ENCODE measurements around the gene C11orf98. TPM values are rescaled to one million over a fixed set of nuclear protein-coding genes. Genes with fewer than 3 reads are reported as not detected.

C11orf98 gene
- total RNA-seq, 2 donors from 2014 or later = 20.5 to 28.6 TPM

DNA sequence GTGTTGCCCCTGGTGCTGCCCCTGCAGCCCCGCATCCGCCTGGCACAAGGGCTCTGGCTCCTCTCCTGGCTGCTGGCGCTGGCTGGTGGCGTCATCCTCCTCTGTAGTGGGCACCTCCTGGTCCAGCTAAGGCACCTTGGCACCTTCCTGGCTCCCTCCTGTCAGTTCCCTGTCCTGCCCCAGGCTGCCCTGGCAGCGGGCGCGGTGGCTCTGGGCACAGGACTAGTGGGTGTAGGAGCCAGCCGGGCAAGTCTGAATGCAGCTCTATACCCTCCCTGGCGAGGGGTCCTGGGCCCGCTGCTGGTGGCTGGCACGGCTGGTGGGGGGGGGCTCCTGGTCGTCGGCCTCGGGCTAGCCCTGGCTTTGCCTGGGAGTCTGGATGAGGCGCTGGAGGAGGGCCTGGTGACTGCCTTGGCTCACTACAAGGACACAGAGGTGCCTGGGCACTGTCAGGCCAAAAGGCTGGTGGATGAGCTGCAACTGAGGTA is 51.7 kb downstream of the C11orf98 start:
- Histone ChIP-seq H3K27me3 (replicated peaks; ENCODE audit: insufficient read depth) (no peaks in the 10 kb centered on the region), H3K9me3 (no peaks in the 10 kb centered on the region), H3K4me3 (peak overlapping the region; percentile 80), H3K27ac (peak overlapping the region; percentile 87 to 95), H3K36me3 (peaks cover 27% of the 10 kb centered on the region), H3K4me1 (ENCODE audit: control insufficient read depth in 1 of 2, low read depth in 2 of 2) (peaks cover 11 to 34% of the 10 kb centered on the region in 2 donors)
- ATAC-seq (ENCODE audit: insufficient number of reproducible peaks, low FRiP score, low read depth) (no peak), DNase-seq (ENCODE audit: low spot score) (peak; percentile 40)
- TF ChIP-seq, protein P1, sequence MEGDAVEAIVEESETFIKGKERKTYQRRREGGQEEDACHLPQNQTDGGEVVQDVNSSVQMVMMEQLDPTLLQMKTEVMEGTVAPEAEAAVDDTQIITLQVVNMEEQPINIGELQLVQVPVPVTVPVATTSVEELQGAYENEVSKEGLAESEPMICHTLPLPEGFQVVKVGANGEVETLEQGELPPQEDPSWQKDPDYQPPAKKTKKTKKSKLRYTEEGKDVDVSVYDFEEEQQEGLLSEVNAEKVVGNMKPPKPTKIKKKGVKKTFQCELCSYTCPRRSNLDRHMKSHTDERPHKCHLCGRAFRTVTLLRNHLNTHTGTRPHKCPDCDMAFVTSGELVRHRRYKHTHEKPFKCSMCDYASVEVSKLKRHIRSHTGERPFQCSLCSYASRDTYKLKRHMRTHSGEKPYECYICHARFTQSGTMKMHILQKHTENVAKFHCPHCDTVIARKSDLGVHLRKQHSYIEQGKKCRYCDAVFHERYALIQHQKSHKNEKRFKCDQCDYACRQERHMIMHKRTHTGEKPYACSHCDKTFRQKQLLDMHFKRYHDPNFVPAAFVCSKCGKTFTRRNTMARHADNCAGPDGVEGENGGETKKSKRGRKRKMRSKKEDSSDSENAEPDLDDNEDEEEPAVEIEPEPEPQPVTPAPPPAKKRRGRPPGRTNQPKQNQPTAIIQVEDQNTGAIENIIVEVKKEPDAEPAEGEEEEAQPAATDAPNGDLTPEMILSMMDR (IDR thresholded peaks at IDR 0.05) = no peak

Other genes with a start within 250 kb of the C11orf98 start
- gene SCGB1A1, start 246.2 kb downstream of the C11orf98 start, total RNA-seq = not detected
- gene AHNAK, start 118.4 kb downstream of the C11orf98 start, total RNA-seq = 1,000 to 10,000 TPM; 1,009 to 1,046 TPM
- 100 to 1,000 TPM; 719 to 780 TPM for gene EEF1G, start 91.3 kb downstream of the C11orf98 start, total RNA-seq
- gene TUT1, start 73.7 kb downstream of the C11orf98 start, total RNA-seq = 10 to 100 TPM in 1 of 2 donors, 1 to 10 TPM in 1; 9.5 to 12.5 TPM
- 100 to 1,000 TPM in 1 of 2 donors, 10 to 100 TPM in 1; 55.9 to 124 TPM for gene MTA2, start 63.3 kb downstream of the C11orf98 start, total RNA-seq
- 100 to 1,000 TPM; 106 to 111 TPM for gene EML3, start 52.4 kb downstream of the C11orf98 start, total RNA-seq
- 10 to 100 TPM; 11.4 to 12.6 TPM for gene ROM1, start 52.0 kb downstream of the C11orf98 start, total RNA-seq
- gene B3GAT3, start 43.2 kb downstream of the C11orf98 start, total RNA-seq = 10 to 100 TPM; 27.5 to 30.3 TPM
- 100 to 1,000 TPM; 120 to 159 TPM for gene GANAB, start 18.6 kb downstream of the C11orf98 start, total RNA-seq
- 10 to 100 TPM; 16.4 to 24.3 TPM for gene INTS5, start 11.9 kb downstream of the C11orf98 start, total RNA-seq
- 1 to 10 TPM; 1.5 to 2.9 TPM for gene CSKMT, start 102 bp upstream of the C11orf98 start, total RNA-seq
- gene UQCC3, start 6.5 kb upstream of the C11orf98 start, total RNA-seq = 1 to 10 TPM; 2.3 to 7.3 TPM
- gene LBHD1, start 7.1 kb upstream of the C11orf98 start, total RNA-seq = 1 to 10 TPM; 3.7 to 7.8 TPM
- 100 to 1,000 TPM in 1 of 2 donors, 10 to 100 TPM in 1; 88.6 to 159 TPM for gene UBXN1, start 13.9 kb upstream of the C11orf98 start, total RNA-seq
- gene LRRN4CL, start 24.3 kb upstream of the C11orf98 start, total RNA-seq = 10 to 100 TPM; 10.5 to 22.5 TPM
- 10 to 100 TPM; 14.0 to 50.9 TPM for gene BSCL2, start 42.2 kb upstream of the C11orf98 start, total RNA-seq
- not detected for gene GNG3, start 42.5 kb upstream of the C11orf98 start, total RNA-seq
- 10 to 100 TPM; 21.3 to 41.8 TPM for gene HNRNPUL2, start 62.2 kb upstream of the C11orf98 start, total RNA-seq
- gene TTC9C, start 63.3 kb upstream of the C11orf98 start, total RNA-seq = 10 to 100 TPM in 1 of 2 donors, 1 to 10 TPM in 1; 9.1 to 14.5 TPM
- 1 to 10 TPM; 6.2 to 7.6 TPM for gene ZBTB3, start 89.0 kb upstream of the C11orf98 start, total RNA-seq
- gene POLR2G, start 96.4 kb upstream of the C11orf98 start, total RNA-seq = 10 to 100 TPM; 37.0 to 54.4 TPM
- gene TAF6L, start 106.2 kb upstream of the C11orf98 start, total RNA-seq = 10 to 100 TPM; 18.5 to 22.2 TPM
- 10 to 100 TPM; 45.6 to 70.8 TPM for gene TMEM179B, start 122.2 kb upstream of the C11orf98 start, total RNA-seq
- 10 to 100 TPM; 11.1 to 30.2 TPM for gene TMEM223, start 126.8 kb upstream of the C11orf98 start, total RNA-seq
- gene NXF1, start 140.2 kb upstream of the C11orf98 start, total RNA-seq = 100 to 1,000 TPM in 1 of 2 donors, 10 to 100 TPM in 1; 82.9 to 109 TPM
- 10 to 100 TPM; 32.0 to 46.8 TPM for gene STX5, start 166.8 kb upstream of the C11orf98 start, total RNA-seq
- gene TEX54, start 167.6 kb upstream of the C11orf98 start, total RNA-seq = not detected
- gene WDR74, start 174.4 kb upstream of the C11orf98 start, total RNA-seq = 10 to 100 TPM; 19.8 to 55.2 TPM
- 100 to 1,000 TPM; 138 to 739 TPM for gene SLC3A2, start 215.7 kb upstream of the C11orf98 start, total RNA-seq

All from thoracic aorta (tissue), 2 donors.